Measurements from ENCODE around the gene CCNJL.

Gene CCNJL

DNA sequence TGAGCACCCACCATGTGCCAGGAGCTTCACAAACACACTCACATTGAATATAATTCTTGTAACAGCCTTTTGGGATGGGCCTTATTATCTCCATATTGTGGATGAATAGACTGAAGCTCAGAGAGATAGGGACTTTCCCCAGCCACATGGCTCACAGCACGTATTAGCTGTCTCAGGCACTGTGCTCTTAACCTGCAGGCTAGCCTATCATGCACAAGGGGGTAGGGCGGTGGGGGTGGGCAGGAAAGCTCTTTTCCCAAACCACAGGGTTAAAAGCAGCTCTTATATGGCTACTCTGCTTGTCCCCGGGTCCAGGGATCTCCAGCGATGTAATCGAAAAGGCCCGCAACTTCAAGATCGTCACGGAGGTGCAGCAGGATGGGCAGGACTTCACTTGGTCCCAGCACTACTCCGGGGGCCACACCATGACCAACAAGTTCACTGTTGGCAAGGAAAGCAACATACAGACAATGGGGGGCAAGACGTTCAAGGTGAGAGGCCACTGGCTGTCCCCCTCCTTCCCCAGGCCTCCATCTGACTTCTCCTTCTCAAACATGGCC, 80.5 kb downstream of the CCNJL start:
- no peak overlapping the region for H3K27ac ChIP-seq
- H3K4me3 ChIP-seq (ENCODE audit: low read depth, low read length): no peak overlapping the region
- in situ Hi-C loops (cut with HindIII; ENCODE audit: low pct_ligation_motif_present, low sequenced_read_pairs): no loop called here
- H3K27me3 ChIP-seq (replicated peaks): no peaks in the 10 kb centered on the region
- H3K36me3 ChIP-seq (replicated peaks): no peaks in the 10 kb centered on the region
- DNase-seq: no peak
- TF ChIP-seq, protein P1, sequence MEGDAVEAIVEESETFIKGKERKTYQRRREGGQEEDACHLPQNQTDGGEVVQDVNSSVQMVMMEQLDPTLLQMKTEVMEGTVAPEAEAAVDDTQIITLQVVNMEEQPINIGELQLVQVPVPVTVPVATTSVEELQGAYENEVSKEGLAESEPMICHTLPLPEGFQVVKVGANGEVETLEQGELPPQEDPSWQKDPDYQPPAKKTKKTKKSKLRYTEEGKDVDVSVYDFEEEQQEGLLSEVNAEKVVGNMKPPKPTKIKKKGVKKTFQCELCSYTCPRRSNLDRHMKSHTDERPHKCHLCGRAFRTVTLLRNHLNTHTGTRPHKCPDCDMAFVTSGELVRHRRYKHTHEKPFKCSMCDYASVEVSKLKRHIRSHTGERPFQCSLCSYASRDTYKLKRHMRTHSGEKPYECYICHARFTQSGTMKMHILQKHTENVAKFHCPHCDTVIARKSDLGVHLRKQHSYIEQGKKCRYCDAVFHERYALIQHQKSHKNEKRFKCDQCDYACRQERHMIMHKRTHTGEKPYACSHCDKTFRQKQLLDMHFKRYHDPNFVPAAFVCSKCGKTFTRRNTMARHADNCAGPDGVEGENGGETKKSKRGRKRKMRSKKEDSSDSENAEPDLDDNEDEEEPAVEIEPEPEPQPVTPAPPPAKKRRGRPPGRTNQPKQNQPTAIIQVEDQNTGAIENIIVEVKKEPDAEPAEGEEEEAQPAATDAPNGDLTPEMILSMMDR (IDR thresholded peaks at IDR 0.05; ENCODE audit: low read depth, low read length, missing control alignments): no peak

DNA sequence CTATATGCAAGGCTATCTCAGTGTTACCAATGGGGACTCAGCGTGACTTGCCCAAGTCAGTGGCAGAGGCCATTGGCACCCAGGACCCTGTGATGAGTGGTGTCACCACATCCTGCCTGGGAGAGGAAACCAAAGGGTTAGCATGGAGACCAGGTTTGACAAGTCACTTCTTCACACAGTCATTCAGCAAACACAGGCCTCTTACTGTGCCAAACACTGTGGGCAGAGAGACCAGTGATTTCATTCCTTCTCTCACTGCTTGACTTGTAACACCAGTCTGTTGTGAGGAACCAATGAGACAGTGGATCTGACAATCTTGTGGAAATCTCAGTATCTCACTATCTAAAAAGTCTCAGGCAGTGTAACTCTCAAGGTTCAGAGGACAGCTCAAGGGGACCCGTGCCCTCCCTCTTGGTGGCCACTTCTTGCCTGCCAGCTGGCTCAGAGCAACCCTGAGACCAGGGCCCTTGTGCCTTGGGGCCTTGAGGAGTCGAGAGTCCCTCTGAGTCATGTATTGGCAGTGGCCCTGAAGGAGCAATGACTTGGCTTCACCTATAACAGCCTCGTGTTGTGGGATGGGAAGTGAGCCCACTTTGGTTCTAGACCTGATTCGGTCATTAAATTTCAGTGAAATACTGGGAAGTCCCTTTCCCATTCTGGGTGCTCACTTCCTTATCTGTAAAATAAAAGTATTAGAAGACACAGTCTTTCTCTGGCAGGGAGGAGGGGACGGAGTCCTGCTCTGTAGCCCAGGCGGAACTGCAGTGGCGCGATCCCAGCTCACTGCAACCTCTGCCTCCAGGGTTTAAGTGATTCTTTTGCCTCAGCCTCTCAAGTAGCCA, 81.5 kb downstream of the CCNJL start:
- H3K4me3 ChIP-seq (ENCODE audit: low read depth, low read length): no peak overlapping the region
- H3K36me3 ChIP-seq (replicated peaks): no peaks in the 10 kb centered on the region
- DNase-seq: peak; percentile 25
- no peaks in the 10 kb centered on the region for H3K27me3 ChIP-seq (replicated peaks)
- TF ChIP-seq, protein P1 (IDR thresholded peaks at IDR 0.05; ENCODE audit: low read depth, low read length, missing control alignments): no peak
- in situ Hi-C loops (cut with HindIII; ENCODE audit: low pct_ligation_motif_present, low sequenced_read_pairs): no loop called here
- no peak overlapping the region for H3K27ac ChIP-seq

DNA sequence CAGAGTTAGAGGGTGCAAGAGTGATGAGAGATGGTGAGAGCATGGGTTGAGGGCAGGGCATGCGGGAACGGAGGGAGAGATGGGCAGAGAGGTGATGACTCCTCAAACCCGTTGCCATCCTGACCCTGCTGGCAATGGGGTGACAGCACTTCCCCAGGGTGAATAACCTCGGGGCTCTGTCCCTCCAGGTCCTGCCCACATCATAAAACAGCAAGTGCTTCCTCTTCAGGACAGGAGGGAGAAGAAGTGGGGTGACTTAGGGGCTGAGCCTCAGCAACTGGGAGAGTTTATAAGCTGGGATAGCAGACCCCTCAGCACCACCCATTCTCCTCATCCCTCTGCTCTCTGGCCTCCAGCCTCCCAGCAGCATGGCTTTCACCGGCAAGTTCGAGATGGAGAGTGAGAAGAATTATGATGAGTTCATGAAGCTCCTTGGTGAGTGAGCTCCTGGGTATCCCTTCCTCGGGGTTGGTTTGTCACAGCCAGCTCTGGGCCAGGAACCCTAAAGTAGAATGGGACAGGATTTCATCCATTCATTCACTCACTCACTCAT, 83.1 kb downstream of the CCNJL start, which contains the start of gene FABP6:
FABP6 (plus strand) TSS at position 317 of the 553 bp plus-strand sequence; CDS start at position 369, 52 bp downstream.
- no peak for DNase-seq
- H3K27me3 ChIP-seq (replicated peaks): no peaks in the 10 kb centered on the region
- H3K4me3 ChIP-seq (ENCODE audit: low read depth, low read length): no peak within 1 kb of the TSS
- no peak within 1 kb of the TSS for H3K27ac ChIP-seq
- TF ChIP-seq, protein P1 (IDR thresholded peaks at IDR 0.05; ENCODE audit: low read depth, low read length, missing control alignments): no peak
- in situ Hi-C loops (cut with HindIII; ENCODE audit: low pct_ligation_motif_present, low sequenced_read_pairs): no loop called here
- no peaks in the 10 kb centered on the region for H3K36me3 ChIP-seq (replicated peaks)

DNA sequence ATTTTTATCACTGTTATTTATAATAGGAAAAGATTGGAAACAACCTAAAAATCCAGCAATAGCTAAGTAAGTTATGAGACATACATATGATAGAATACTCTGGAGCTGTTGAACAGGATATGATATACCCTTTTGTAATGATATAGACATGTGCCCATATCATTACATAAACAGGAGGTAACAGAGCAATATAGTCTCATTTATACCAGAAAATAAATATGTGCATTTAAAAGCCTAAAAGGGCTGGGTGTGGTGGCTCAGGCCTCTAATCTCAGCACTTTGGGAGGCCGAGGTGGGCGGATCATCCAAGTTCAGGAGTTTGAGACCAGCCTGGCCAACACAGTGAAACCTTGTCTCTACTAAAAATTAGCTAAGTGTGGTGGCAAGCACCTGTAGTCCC, 85.4 kb downstream of the CCNJL start:
- Histone ChIP-seq H3K36me3 (replicated peaks) (no peaks in the 10 kb centered on the region), H3K27ac (no peak overlapping the region), H3K27me3 (replicated peaks) (no peaks in the 10 kb centered on the region), H3K4me3 (ENCODE audit: low read depth, low read length) (no peak overlapping the region)
- DNase-seq: no peak
- TF ChIP-seq, protein P1 (IDR thresholded peaks at IDR 0.05; ENCODE audit: low read depth, low read length, missing control alignments): no peak
- in situ Hi-C loops (cut with HindIII; ENCODE audit: low pct_ligation_motif_present, low sequenced_read_pairs): no loop called here

DNA sequence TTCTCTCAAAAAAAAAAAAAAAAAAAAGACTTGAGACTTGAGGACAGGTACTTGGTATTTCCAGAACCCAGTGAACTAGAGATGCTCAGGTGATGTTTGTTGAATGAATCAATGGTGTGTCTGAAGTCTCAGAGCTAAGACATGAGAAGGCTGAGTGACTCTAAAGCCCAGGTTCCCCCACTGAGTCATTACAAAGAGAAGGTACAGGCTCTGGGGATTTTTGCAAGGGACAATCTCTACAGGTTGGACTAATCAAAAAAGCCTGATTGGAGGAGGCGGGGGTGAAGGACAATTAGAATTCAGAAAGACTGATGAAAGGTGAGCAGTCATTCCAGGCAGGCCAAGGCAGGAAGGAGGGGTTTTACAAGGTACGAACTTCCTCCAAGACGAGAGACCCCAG, 91.3 kb downstream of the CCNJL start:
- in situ Hi-C loops (cut with HindIII; ENCODE audit: low pct_ligation_motif_present, low sequenced_read_pairs): no loop called here
- TF ChIP-seq, protein P1 (IDR thresholded peaks at IDR 0.05; ENCODE audit: low read depth, low read length, missing control alignments): no peak

More for the DNA sequence above, 91.3 kb downstream of the CCNJL start:
- no peak for DNase-seq
- H3K27me3 ChIP-seq (replicated peaks): no peaks in the 10 kb centered on the region
- no peak overlapping the region for H3K27ac ChIP-seq
- no peak overlapping the region for H3K4me3 ChIP-seq (ENCODE audit: low read depth, low read length)
- no peaks in the 10 kb centered on the region for H3K36me3 ChIP-seq (replicated peaks)

Data from brain microvascular endothelial cell (primary cell).